ENCODE data around the gene TXNDC8. TPM values are rescaled to one million over a fixed set of nuclear protein-coding genes. Genes with fewer than 3 reads are reported as not detected.

Gene TXNDC8
- total and polyA plus RNA-seq, 2 donors, result 0.02 TPM; not detected in 1

GRCh38 chr9:110290001-110290400 is 47.7 kb downstream of the TXNDC8 start:
- Histone ChIP-seq H3K4me3 (ENCODE audit: low read length in 2 of 2) (no peak overlapping the region), H3K36me3 (ENCODE audit: control insufficient read depth in 2 of 2, insufficient read depth in 2 of 2, low read length in 1 of 2) (no peaks in the 10 kb centered on the region), H3K27ac (ENCODE audit: low read depth in 1 of 2, low read length in 1 of 2) (no peak overlapping the region), H3K4me1 (ENCODE audit: control insufficient read depth in 2 of 2, insufficient read depth in 2 of 2, low read length in 2 of 2) (no peaks in the 10 kb centered on the region), H3K27me3 (ENCODE audit: control insufficient read depth in 2 of 2, insufficient read depth in 1 of 2, low read length in 1 of 2) (no peaks in the 10 kb centered on the region), H3K9me3 (ENCODE audit: control insufficient read depth in 2 of 2, insufficient read depth in 1 of 2, low read length in 1 of 2) (no peaks in the 10 kb centered on the region)
- DNase-seq (ENCODE audit: low read depth in 6 of 9, low spot score in 9 of 9), result no peak
- WGBS, result 86% methylated on average over 1 of the region's 1 CpG

DNA sequence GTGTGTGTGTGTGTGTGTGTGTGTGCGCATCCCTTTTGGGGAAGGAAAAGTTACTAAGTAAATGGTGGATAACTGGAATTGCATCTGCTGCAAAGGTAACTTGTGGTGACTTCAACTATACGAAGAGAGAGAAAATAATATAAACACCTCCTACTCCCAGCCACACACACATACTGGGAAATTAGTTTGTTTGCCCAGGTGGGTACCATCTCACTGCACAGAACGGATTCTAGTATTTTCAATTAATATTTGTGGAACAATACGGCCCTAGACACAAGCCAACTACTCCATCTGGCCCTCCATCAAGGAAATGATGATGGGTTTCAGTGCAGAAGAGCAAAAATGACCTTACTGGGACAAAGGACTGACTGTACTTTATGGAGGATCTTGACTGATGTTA is 49.2 kb downstream of the TXNDC8 start:
- Histone ChIP-seq H3K4me3 (ENCODE audit: low read length in 2 of 2) (no peak overlapping the region), H3K36me3 (ENCODE audit: control insufficient read depth in 2 of 2, insufficient read depth in 2 of 2, low read length in 1 of 2) (no peaks in the 10 kb centered on the region), H3K27me3 (ENCODE audit: control insufficient read depth in 2 of 2, insufficient read depth in 1 of 2, low read length in 1 of 2) (no peaks in the 10 kb centered on the region), H3K27ac (ENCODE audit: low read depth in 1 of 2, low read length in 1 of 2) (no peak overlapping the region), H3K9me3 (ENCODE audit: control insufficient read depth in 2 of 2, insufficient read depth in 1 of 2, low read length in 1 of 2) (no peaks in the 10 kb centered on the region), H3K4me1 (ENCODE audit: control insufficient read depth in 2 of 2, insufficient read depth in 2 of 2, low read length in 2 of 2) (no peaks in the 10 kb centered on the region)
- DNase-seq (ENCODE audit: low read depth in 6 of 9, low spot score in 9 of 9), result no peak
- 96% methylated on average over 4 of the region's 4 CpGs for WGBS

DNA sequence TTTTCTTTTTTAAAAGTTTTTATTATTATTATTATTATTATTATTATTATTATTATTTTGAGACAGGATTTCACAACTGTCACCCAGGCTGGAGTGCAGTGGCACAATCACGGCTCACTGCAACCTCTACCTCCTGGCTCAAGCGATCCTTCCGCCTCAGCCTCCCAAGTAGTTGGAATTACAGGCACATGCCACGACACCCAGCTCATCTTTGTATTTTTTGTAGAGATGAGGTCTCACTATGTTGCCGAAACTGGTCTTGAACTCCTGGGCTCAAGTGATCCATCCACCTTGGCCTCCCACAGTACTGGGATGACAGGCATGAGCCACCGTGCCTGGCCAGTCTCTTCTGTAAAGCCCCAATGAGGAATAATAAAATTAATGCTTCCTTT is 50.4 kb downstream of the TXNDC8 start:
- H3K9me3 ChIP-seq (ENCODE audit: control insufficient read depth in 2 of 2, insufficient read depth in 1 of 2, low read length in 1 of 2), result no peaks in the 10 kb centered on the region
- no peak for DNase-seq (ENCODE audit: low read depth in 6 of 9, low spot score in 9 of 9)
- no peaks in the 10 kb centered on the region for H3K27me3 ChIP-seq (ENCODE audit: control insufficient read depth in 2 of 2, insufficient read depth in 1 of 2, low read length in 1 of 2)
- H3K36me3 ChIP-seq (ENCODE audit: control insufficient read depth in 2 of 2, insufficient read depth in 2 of 2, low read length in 1 of 2), result no peaks in the 10 kb centered on the region
- no peak overlapping the region for H3K4me3 ChIP-seq (ENCODE audit: low read length in 2 of 2)
- H3K27ac ChIP-seq (ENCODE audit: low read depth in 1 of 2, low read length in 1 of 2), result no peak overlapping the region
- H3K4me1 ChIP-seq (ENCODE audit: control insufficient read depth in 2 of 2, insufficient read depth in 2 of 2, low read length in 2 of 2), result no peaks in the 10 kb centered on the region
- 97% methylated on average over 6 of the region's 6 CpGs for WGBS

DNA sequence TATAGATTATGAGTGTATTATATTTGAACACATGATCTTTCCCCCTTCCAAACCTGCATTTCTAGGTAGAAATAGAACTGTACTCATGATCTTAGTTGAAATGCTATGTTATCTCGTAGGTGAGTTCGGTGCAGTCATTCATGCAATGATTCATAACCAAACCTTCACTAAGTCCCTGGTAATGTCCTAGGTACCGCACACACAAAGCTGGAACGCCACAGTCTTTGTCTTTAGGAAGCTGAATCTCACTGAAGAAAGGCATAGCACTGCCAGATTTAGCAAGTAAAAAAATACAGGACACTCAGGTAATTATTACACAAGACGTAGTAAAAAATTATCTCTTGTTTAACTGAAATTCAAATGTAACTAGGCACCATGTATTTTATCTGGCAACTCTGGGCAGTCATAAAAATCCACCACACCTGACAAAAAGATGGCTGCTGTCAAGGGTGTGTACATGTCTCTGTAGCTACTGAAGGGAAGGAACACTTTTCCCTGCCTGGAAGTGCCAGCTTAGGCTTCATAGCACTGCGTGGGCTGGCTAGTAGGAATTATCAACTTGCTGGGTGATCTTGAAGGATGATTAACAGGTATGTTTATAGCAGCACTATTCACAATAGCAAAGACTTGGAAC is 53.3 kb downstream of the TXNDC8 start:
- no peak for DNase-seq (ENCODE audit: low read depth in 6 of 9, low spot score in 9 of 9)
- Histone ChIP-seq H3K27ac (ENCODE audit: low read depth in 1 of 2, low read length in 1 of 2) (no peak overlapping the region), H3K27me3 (ENCODE audit: control insufficient read depth in 2 of 2, insufficient read depth in 1 of 2, low read length in 1 of 2) (no peaks in the 10 kb centered on the region), H3K4me1 (ENCODE audit: control insufficient read depth in 2 of 2, insufficient read depth in 2 of 2, low read length in 2 of 2) (no peaks in the 10 kb centered on the region), H3K9me3 (ENCODE audit: control insufficient read depth in 2 of 2, insufficient read depth in 1 of 2, low read length in 1 of 2) (no peaks in the 10 kb centered on the region), H3K4me3 (ENCODE audit: low read length in 2 of 2) (no peak overlapping the region), H3K36me3 (ENCODE audit: control insufficient read depth in 2 of 2, insufficient read depth in 2 of 2, low read length in 1 of 2) (no peaks in the 10 kb centered on the region)
- WGBS, result 95% methylated on average over 6 of the region's 6 CpGs

- 97% methylated on average over 1 of the region's 1 CpG for WGBS
- Histone ChIP-seq H3K4me3 (ENCODE audit: low read length in 2 of 2) (no peak overlapping the region), H3K36me3 (ENCODE audit: control insufficient read depth in 2 of 2, insufficient read depth in 2 of 2, low read length in 1 of 2) (no peaks in the 10 kb centered on the region), H3K27me3 (ENCODE audit: control insufficient read depth in 2 of 2, insufficient read depth in 1 of 2, low read length in 1 of 2) (no peaks in the 10 kb centered on the region), H3K9me3 (ENCODE audit: control insufficient read depth in 2 of 2, insufficient read depth in 1 of 2, low read length in 1 of 2) (no peaks in the 10 kb centered on the region), H3K27ac (ENCODE audit: low read depth in 1 of 2, low read length in 1 of 2) (no peak overlapping the region), H3K4me1 (ENCODE audit: control insufficient read depth in 2 of 2, insufficient read depth in 2 of 2, low read length in 2 of 2) (no peaks in the 10 kb centered on the region)
- DNase-seq (ENCODE audit: low read depth in 6 of 9, low spot score in 9 of 9), result no peak
Observed at GRCh38 chr9:110283751-110284150, 53.9 kb downstream of the TXNDC8 start.

- Histone ChIP-seq H3K4me3 (ENCODE audit: low read length in 2 of 2) (no peak overlapping the region), H3K27me3 (ENCODE audit: control insufficient read depth in 2 of 2, insufficient read depth in 1 of 2, low read length in 1 of 2) (no peaks in the 10 kb centered on the region), H3K4me1 (ENCODE audit: control insufficient read depth in 2 of 2, insufficient read depth in 2 of 2, low read length in 2 of 2) (no peaks in the 10 kb centered on the region), H3K9me3 (ENCODE audit: control insufficient read depth in 2 of 2, insufficient read depth in 1 of 2, low read length in 1 of 2) (no peaks in the 10 kb centered on the region), H3K27ac (ENCODE audit: low read depth in 1 of 2, low read length in 1 of 2) (no peak overlapping the region), H3K36me3 (ENCODE audit: control insufficient read depth in 2 of 2, insufficient read depth in 2 of 2, low read length in 1 of 2) (no peaks in the 10 kb centered on the region)
- no peak for DNase-seq (ENCODE audit: low read depth in 6 of 9, low spot score in 9 of 9)
- WGBS, result 90% methylated on average over 6 of the region's 6 CpGs
Observed at GRCh38 chr9:110282739-110283081, 55.0 kb downstream of the TXNDC8 start.

- H3K9me3 ChIP-seq (ENCODE audit: control insufficient read depth in 2 of 2, insufficient read depth in 1 of 2, low read length in 1 of 2), result no peaks in the 10 kb centered on the region
- H3K4me1 ChIP-seq (ENCODE audit: control insufficient read depth in 2 of 2, insufficient read depth in 2 of 2, low read length in 2 of 2), result no peaks in the 10 kb centered on the region
- no peaks in the 10 kb centered on the region for H3K27me3 ChIP-seq (ENCODE audit: control insufficient read depth in 2 of 2, insufficient read depth in 1 of 2, low read length in 1 of 2)
- no peak overlapping the region for H3K27ac ChIP-seq (ENCODE audit: low read depth in 1 of 2, low read length in 1 of 2)
- H3K4me3 ChIP-seq (ENCODE audit: low read length in 2 of 2), result no peak overlapping the region
- 52% methylated on average over 4 of the region's 4 CpGs for WGBS
- H3K36me3 ChIP-seq (ENCODE audit: control insufficient read depth in 2 of 2, insufficient read depth in 2 of 2, low read length in 1 of 2), result no peaks in the 10 kb centered on the region
- DNase-seq (ENCODE audit: low read depth in 6 of 9, low spot score in 9 of 9), result no peak
Observed at GRCh38 chr9:110282018-110282738, 55.5 kb downstream of the TXNDC8 start.

DNA sequence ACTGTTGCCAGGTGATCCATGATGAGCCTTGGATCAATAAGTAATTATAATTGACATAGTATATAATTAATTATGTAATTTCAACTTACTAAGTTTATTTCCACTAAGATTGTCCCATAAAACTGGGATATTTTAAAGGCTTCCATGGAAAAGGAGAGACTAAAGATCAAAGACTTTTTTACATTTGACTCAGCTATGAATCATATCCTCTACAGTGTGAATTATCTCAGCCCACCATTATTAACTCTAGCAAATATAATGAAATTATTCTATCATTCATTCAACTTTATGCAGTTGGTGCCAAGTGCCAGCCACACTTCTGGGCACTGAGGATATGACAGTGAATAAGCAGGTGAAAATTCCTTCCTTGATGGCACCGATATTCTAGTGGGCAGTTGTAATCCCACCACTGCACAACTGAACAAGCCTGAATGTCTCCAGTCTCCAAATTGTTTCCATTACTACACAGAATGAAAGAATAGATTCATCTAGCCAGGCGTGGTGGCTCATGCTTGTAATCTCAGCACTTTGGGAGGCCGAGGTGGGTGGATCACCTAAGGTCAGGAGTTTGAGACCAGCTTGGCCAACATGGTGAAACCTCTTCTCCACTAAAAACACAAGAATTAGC is 59.5 kb downstream of the TXNDC8 start:
- Histone ChIP-seq H3K4me1 (ENCODE audit: control insufficient read depth in 2 of 2, insufficient read depth in 2 of 2, low read length in 2 of 2) (no peaks in the 10 kb centered on the region), H3K4me3 (ENCODE audit: low read length in 2 of 2) (no peak overlapping the region), H3K36me3 (ENCODE audit: control insufficient read depth in 2 of 2, insufficient read depth in 2 of 2, low read length in 1 of 2) (no peaks in the 10 kb centered on the region), H3K27me3 (ENCODE audit: control insufficient read depth in 2 of 2, insufficient read depth in 1 of 2, low read length in 1 of 2) (no peaks in the 10 kb centered on the region), H3K27ac (ENCODE audit: low read depth in 1 of 2, low read length in 1 of 2) (no peak overlapping the region), H3K9me3 (ENCODE audit: control insufficient read depth in 2 of 2, insufficient read depth in 1 of 2, low read length in 1 of 2) (no peaks in the 10 kb centered on the region)
- DNase-seq (ENCODE audit: low read depth in 6 of 9, low spot score in 9 of 9), result no peak
- 96% methylated on average over 3 of the region's 3 CpGs for WGBS

DNA sequence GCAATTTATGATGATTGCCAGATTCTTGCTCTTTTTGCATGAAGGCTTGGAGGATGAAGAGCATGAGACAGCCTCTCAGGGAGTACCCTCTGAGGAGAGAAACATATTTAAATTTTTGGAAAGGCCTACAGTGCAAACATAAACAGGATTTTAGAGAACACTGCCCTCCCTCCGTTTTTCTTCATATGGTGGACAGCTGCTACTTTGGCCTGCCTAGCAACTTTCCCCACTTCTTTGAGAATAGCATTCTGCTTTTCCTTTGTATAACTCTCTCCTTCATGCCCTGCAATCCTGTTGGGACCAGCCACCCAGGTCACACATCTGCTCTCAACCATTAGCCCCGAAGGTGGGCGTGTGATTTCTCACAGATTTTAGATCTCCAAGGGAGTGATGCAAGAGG is 60.9 kb downstream of the TXNDC8 start:
- WGBS, result 94% methylated on average over 3 of the region's 3 CpGs
- H3K36me3 ChIP-seq (ENCODE audit: control insufficient read depth in 2 of 2, insufficient read depth in 2 of 2, low read length in 1 of 2), result no peaks in the 10 kb centered on the region
- no peaks in the 10 kb centered on the region for H3K9me3 ChIP-seq (ENCODE audit: control insufficient read depth in 2 of 2, insufficient read depth in 1 of 2, low read length in 1 of 2)
- no peak overlapping the region for H3K4me3 ChIP-seq (ENCODE audit: low read length in 2 of 2)
- H3K4me1 ChIP-seq (ENCODE audit: control insufficient read depth in 2 of 2, insufficient read depth in 2 of 2, low read length in 2 of 2), result no peaks in the 10 kb centered on the region
- no peak for DNase-seq (ENCODE audit: low read depth in 6 of 9, low spot score in 9 of 9)
- H3K27ac ChIP-seq (ENCODE audit: low read depth in 1 of 2, low read length in 1 of 2), result no peak overlapping the region
- no peaks in the 10 kb centered on the region for H3K27me3 ChIP-seq (ENCODE audit: control insufficient read depth in 2 of 2, insufficient read depth in 1 of 2, low read length in 1 of 2)

Measured in thymus (tissue), 11 donors.